ENCODE results near the gene HECTD1.
"Not testable (repeated sequence)": the region's sequence is repeated elsewhere in the genome, so short reads cannot be mapped to it uniquely, and the experiment has no call there.

HECTD1 gene

GRCh38 chr14:31196839-31197492 is 10.6 kb downstream of the HECTD1 start:
- in situ Hi-C loops (cut with MboI; ENCODE audit: low sequenced_read_pairs), result no loop called here

- in situ Hi-C loops (cut with MboI; ENCODE audit: low sequenced_read_pairs), result no loop called here
These were observed 12.9 kb downstream of the HECTD1 start for GRCh38 chr14:31194661-31195060.

GRCh38 chr14:31194095-31194494 is 13.5 kb downstream of the HECTD1 start:
- in situ Hi-C loops (cut with MboI; ENCODE audit: low sequenced_read_pairs), result no loop called here

- in situ Hi-C loops (cut with MboI; ENCODE audit: low sequenced_read_pairs), result not testable (repeated sequence)
These were observed 15.0 kb downstream of the HECTD1 start for GRCh38 chr14:31192544-31192943.

- in situ Hi-C loops (cut with MboI; ENCODE audit: low sequenced_read_pairs), result no loop called here
These were observed 16.8 kb downstream of the HECTD1 start for GRCh38 chr14:31190717-31191263.

- in situ Hi-C loops (cut with MboI; ENCODE audit: low sequenced_read_pairs), result no loop called here
These were observed 17.4 kb downstream of the HECTD1 start for GRCh38 chr14:31190219-31190603.

GRCh38 chr14:31189346-31190218 is 18.0 kb downstream of the HECTD1 start:
- in situ Hi-C loops (cut with MboI; ENCODE audit: low sequenced_read_pairs), result no loop called here

DNA sequence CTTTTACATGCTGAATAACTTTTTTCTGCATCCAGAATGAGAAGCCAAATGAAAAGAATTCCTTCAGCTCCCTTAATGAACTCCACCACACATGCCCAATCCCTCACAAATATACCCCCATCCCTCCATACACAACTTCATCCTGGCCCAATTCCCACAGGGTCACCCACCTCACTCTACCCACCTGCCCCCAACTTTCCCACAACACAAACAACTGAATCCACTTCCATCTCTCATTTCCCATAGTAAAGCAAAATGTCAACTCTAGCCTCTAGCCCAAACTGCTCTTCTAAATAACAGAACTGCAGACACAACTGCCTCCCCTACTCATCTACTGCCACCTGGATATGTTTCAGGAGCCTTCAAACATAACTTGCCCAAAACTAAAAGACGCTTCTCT is 18.8 kb downstream of the HECTD1 start:
- in situ Hi-C loops (cut with MboI; ENCODE audit: low sequenced_read_pairs), result no loop called here

DNA sequence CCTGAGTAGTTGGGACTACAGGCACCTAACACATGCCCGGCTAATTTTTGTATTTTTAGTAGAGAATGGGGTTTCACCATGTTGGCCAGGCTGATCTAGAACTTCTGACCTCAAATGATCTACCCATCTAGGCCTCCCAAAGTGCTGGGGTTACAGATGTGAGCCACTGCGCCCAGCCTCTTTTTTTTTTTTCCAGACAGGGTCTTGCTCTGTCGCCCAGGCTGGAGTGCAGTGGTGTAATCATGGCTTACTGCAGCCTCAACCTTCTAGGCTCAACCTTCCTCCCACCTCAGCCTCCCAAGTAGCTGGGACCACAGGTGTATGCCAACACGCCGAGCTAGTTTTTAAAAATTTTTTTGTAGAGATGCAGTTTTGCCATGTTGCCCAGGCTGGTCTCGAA is 25.6 kb downstream of the HECTD1 start:
- in situ Hi-C loops (cut with MboI; ENCODE audit: low sequenced_read_pairs), result not testable (repeated sequence)

DNA sequence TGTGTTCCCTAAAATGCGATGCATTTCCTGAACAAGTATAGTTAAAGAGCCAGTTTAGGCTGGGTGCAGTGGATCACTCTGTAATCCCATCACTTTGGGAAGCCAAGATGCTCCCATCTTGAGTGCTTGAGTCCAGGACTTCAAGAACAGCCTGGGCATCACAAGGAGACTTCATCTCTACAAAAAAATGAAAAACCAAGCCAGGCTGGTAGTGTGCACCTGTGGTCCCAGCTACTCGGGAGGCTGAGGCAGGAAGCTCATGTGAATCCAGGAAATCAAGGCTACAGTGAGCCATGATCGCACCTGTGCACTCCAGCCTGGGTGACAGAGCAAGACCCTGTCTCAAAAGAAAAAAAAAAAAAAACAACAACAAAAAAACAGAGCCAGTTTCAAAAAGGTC is 26.3 kb downstream of the HECTD1 start:
- in situ Hi-C loops (cut with MboI; ENCODE audit: low sequenced_read_pairs), result no loop called here

DNA sequence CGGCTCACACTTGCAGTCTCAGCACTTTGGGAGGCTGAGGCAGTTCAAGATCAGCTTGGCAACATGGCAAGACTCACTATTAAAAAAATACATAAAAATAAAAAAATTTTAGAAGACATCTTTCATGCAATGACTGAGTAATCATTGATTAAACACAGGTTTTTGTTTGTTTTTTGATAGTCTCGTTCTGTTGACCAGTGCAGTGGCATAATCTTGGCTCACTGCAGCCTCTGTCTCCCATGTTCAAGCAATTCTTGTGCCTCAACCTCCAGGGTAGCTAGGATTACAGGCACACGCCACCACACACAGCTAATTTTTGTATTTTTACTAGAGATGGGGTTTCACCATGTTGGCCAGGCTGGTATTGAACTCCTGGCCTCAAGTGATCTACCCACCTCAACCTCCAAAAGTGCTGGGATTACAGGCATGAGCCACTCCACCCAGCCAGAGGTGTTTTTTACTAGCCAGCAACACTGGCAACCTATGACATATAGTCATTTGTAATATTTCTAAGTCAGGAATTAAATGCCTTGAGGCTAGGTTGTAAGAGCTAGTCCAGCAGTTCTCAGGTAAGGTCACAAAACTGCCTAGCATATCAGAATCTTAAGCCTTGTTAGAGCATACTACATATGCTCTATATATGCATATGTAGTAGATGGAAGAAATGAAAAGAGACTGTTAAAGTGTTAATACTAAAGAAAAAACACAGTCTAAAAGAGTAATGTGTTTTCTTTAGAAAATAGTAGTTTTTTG is 27.1 kb downstream of the HECTD1 start:
- in situ Hi-C loops (cut with MboI; ENCODE audit: low sequenced_read_pairs), result no loop called here

DNA sequence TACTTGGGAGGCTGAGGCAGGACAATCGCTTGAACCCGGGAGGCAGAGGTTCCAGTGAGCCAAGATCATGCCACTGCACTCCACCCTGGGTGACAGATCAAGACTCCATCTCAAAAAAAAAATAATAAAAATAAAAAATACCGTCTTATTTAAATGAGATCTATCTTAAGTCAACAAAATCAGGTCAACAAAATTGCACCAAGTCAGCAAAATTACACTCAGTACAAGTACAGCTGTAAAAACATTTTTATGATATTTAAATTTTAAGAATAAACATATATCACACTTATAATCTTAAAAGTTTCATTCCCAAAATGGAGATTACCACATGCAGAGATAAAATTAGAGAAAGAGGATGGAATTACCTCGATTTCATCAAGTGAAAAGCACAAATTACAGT is 33.2 kb downstream of the HECTD1 start:
- in situ Hi-C loops (cut with MboI; ENCODE audit: low sequenced_read_pairs), result no loop called here

DNA sequence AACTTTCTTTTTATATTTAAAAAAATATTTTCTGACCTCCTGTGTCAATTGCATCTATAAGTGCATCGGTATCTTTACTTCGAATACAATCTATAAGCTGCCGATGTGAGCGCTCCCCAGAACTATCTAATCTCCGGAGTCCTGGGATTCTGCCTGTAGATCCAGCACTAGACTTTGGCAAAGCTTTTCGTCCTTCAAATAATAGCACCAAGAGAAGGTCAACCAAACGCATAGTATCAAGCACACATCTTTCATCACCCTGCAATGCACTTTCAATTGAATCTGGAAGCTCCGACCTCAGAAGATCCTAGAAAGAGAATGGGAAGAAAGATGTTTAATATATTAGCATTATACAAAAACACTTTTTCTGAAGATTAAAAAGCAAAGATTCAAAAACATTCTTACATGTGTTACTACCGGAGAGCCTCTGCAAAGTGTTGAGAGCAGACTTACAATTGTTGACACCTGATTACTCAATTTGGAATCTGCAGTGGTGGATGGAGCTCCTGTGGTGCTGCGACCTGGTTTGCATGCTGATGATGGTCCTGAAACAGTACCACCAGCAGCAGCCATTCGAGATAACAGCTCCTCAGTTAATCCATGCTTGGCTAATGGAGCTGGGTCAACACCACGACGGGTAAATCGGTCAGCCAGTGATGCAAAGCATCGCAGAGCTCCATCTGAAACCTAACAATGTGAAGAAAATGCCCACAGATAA is 34.3 kb downstream of the HECTD1 start:
- in situ Hi-C loops (cut with MboI; ENCODE audit: low sequenced_read_pairs), result no loop called here

DNA sequence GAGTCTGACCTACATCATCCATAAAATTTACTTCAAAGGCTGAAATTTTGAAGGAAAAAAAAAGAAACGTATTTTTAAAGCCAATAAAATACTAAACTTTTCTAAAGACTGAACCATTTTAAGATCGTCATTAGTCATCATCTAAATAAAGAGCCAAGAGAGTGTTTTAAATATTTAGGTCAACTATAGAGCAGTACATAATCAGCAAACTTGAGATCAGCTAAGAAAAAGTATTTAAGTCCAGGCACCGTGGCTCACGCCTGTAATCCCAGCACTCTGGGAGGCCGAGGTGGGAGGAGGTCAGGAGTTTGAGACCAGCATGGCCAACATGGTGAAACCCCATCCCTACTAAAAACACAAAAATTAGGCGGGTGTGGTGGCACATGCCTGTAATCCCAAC is 35.5 kb downstream of the HECTD1 start:
- in situ Hi-C loops (cut with MboI; ENCODE audit: low sequenced_read_pairs), result no loop called here

GRCh38 chr14:31170411-31170810 is 37.2 kb downstream of the HECTD1 start:
- in situ Hi-C loops (cut with MboI; ENCODE audit: low sequenced_read_pairs), result no loop called here

GRCh38 chr14:31169877-31170276 is 37.7 kb downstream of the HECTD1 start:
- in situ Hi-C loops (cut with MboI; ENCODE audit: low sequenced_read_pairs), result no loop called here

DNA sequence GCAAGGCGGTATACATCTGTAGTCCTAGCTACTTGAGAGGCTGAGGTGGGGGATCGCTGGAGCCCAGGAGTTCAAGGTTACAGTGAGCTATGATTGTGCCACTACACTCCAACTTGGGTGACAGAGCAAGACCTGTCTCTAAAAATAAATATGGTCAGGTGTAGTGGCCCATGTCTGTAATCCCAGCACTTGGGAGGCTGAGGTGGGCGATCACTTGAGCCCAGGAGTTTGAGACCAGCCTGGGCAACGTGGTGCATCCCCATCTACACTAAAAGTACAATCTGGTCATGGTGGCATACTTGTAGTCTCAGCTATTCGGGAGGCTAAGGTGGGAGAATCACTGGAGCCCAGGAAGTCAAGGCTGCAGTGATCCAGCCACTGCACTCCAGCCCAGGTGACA is 40.6 kb downstream of the HECTD1 start:
- in situ Hi-C loops (cut with MboI; ENCODE audit: low sequenced_read_pairs), result no loop called here

- in situ Hi-C loops (cut with MboI; ENCODE audit: low sequenced_read_pairs), result no loop called here
These were observed 41.4 kb downstream of the HECTD1 start for GRCh38 chr14:31166271-31166561.

DNA sequence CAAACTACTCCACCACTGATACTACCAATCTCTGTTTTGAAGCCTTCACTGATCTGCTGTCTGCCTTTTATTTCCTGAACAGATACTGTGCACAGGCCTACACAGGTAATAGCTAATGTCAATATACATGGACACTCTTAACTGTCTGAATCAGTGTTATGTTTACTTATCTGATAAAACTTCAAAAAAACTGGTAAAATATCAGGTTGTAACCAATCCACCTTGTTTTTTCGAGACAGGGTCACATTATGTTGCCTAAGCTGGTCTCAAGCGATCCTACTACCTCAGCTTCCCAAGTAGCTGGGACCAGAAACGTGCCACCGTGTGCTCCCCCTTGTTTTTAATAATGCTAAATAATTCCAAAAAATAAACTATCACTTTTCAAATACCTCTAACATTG is 43.5 kb downstream of the HECTD1 start:
- in situ Hi-C loops (cut with MboI; ENCODE audit: low sequenced_read_pairs), result no loop called here

GRCh38 chr14:31162910-31163649 is 44.5 kb downstream of the HECTD1 start:
- in situ Hi-C loops (cut with MboI; ENCODE audit: low sequenced_read_pairs), result no loop called here

Measured in HL-60/S4 treated with retinoic acid at 250 ng/mL for 4 days and 3 days (cell line).